ENCODE measurements around the gene KLHL2.

DNA sequence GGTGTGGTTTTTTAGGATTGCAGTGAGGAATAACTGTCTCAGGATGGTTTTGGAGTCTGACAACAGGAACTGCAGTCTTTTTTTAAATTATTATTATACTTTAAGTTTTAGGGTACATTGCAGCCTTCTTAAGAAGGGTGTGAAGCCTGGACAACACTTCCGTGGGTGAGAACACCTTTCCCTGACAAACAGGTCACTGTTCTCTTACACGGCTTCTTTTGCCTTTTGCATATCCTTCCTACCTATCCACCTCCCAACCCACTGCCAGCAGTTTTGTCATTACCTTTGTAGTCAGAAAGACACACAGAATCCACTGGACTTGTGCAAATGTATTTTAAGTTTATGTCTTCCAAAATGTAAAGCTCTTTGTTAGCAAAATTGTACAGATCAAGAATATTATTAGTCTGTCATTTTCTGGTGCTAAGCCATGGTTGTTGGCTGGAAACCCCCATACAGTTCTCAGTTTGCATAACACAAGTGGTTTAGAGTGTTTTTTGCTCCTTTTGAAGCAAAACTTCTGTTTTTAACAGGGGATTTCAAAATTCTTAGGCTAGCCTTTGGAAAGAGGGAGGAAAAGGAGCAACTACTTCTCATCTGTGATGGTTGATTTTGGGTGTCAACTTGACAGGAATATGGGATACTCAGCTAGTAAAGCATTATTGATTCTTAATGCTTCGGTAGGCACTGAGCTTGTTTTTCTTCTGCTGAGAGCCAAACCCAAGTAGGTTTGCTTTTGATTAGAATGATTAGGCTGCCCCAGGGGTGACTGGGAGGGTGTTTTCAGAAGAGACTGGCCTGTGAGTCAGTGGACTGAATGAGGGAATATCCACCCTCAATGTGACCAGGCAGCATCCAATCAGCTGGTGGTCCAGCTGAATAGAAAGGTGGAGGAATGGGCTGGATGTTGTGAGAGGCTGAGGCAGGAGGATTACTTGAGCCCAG, 29.4 kb upstream of the KLHL2 start:
- no peak for TF ChIP-seq BRF1 (IDR thresholded peaks at IDR 0.05; ENCODE audit: borderline replicate concordance, extremely low read depth, insufficient read length)
- TF ChIP-seq, protein P1, sequence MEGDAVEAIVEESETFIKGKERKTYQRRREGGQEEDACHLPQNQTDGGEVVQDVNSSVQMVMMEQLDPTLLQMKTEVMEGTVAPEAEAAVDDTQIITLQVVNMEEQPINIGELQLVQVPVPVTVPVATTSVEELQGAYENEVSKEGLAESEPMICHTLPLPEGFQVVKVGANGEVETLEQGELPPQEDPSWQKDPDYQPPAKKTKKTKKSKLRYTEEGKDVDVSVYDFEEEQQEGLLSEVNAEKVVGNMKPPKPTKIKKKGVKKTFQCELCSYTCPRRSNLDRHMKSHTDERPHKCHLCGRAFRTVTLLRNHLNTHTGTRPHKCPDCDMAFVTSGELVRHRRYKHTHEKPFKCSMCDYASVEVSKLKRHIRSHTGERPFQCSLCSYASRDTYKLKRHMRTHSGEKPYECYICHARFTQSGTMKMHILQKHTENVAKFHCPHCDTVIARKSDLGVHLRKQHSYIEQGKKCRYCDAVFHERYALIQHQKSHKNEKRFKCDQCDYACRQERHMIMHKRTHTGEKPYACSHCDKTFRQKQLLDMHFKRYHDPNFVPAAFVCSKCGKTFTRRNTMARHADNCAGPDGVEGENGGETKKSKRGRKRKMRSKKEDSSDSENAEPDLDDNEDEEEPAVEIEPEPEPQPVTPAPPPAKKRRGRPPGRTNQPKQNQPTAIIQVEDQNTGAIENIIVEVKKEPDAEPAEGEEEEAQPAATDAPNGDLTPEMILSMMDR (IDR thresholded peaks at IDR 0.05 in 2 of 3, conservative IDR thresholded peaks at IDR 0.05 in 1 of 3; ENCODE audit: insufficient read depth in 2 of 3, low read depth in 1 of 3, low read length in 3 of 3): no peak
- TF ChIP-seq BMI1 (IDR thresholded peaks at IDR 0.05; ENCODE audit: low read length): no peak
- TF ChIP-seq DACH1 (IDR thresholded peaks at IDR 0.05; ENCODE audit: partially characterized antibody): no peak
- TF ChIP-seq, protein P2, sequence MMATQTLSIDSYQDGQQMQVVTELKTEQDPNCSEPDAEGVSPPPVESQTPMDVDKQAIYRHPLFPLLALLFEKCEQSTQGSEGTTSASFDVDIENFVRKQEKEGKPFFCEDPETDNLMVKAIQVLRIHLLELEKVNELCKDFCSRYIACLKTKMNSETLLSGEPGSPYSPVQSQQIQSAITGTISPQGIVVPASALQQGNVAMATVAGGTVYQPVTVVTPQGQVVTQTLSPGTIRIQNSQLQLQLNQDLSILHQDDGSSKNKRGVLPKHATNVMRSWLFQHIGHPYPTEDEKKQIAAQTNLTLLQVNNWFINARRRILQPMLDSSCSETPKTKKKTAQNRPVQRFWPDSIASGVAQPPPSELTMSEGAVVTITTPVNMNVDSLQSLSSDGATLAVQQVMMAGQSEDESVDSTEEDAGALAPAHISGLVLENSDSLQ (IDR thresholded peaks at IDR 0.05): no peak
- TF ChIP-seq, protein P3, sequence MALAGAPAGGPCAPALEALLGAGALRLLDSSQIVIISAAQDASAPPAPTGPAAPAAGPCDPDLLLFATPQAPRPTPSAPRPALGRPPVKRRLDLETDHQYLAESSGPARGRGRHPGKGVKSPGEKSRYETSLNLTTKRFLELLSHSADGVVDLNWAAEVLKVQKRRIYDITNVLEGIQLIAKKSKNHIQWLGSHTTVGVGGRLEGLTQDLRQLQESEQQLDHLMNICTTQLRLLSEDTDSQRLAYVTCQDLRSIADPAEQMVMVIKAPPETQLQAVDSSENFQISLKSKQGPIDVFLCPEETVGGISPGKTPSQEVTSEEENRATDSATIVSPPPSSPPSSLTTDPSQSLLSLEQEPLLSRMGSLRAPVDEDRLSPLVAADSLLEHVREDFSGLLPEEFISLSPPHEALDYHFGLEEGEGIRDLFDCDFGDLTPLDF (CRISPR knock-in tag; IDR thresholded peaks at IDR 0.05): no peak
- TF ChIP-seq TBP (optimal IDR thresholded peaks at IDR 0.05; ENCODE audit: low read depth, low read length): no peak
- TF ChIP-seq, protein P4, sequence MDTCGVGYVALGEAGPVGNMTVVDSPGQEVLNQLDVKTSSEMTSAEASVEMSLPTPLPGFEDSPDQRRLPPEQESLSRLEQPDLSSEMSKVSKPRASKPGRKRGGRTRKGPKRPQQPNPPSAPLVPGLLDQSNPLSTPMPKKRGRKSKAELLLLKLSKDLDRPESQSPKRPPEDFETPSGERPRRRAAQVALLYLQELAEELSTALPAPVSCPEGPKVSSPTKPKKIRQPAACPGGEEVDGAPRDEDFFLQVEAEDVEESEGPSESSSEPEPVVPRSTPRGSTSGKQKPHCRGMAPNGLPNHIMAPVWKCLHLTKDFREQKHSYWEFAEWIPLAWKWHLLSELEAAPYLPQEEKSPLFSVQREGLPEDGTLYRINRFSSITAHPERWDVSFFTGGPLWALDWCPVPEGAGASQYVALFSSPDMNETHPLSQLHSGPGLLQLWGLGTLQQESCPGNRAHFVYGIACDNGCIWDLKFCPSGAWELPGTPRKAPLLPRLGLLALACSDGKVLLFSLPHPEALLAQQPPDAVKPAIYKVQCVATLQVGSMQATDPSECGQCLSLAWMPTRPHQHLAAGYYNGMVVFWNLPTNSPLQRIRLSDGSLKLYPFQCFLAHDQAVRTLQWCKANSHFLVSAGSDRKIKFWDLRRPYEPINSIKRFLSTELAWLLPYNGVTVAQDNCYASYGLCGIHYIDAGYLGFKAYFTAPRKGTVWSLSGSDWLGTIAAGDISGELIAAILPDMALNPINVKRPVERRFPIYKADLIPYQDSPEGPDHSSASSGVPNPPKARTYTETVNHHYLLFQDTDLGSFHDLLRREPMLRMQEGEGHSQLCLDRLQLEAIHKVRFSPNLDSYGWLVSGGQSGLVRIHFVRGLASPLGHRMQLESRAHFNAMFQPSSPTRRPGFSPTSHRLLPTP (IDR thresholded peaks at IDR 0.05; ENCODE audit: borderline replicate concordance, extremely low read depth, insufficient read length): no peak
- TF ChIP-seq SP2 (IDR thresholded peaks at IDR 0.05; ENCODE audit: extremely low read depth, low read depth, low read length, poor library complexity, severe bottlenecking): no peak
